ENCODE results near the gene DPYD.

DNA sequence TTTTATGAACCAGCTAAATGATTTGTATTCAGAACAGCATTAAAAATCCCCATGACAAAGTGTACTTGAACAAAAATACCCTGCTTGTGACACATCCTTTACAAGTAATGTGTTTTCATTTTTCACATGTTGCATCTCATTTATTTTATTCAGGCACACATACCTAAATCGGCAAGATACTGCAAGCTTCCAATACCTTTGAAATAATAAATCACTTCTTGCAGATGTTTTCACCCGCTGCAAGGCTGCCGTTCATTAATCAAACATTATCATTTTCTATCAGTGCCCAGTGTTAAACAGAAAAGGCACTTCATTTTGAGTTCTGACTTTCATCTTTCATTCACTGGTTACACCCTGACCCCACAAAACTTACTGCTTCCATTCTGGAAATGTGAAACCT, 269.6 kb downstream of the DPYD start:
- no peak for TF ChIP-seq POLR2A (IDR thresholded peaks at IDR 0.05; ENCODE audit: low read length)
- TF ChIP-seq GATA1 (IDR thresholded peaks at IDR 0.05; ENCODE audit: low read depth, low read length), result no peak
